ENCODE results near the gene ME3. TPM values are rescaled to one million over a fixed set of nuclear protein-coding genes. Genes with fewer than 3 reads are reported as not detected.

Gene ME3
- total and polyA plus RNA-seq, 2 donors (not counting 1 experiment from before 2014, with no cell fraction given), result 8.8 to 50.7 TPM

GRCh38 chr11:86468169-86468568 is 204.2 kb downstream of the ME3 start:
- Histone ChIP-seq H3K9me3 (ENCODE audit: control insufficient read depth, insufficient read depth, low read depth, low read length) (no peaks in the 10 kb centered on the region), H2AFZ (ENCODE audit: low read length) (no peak overlapping the region), H3K4me1 (ENCODE audit: control insufficient read depth, extremely low read depth, insufficient read depth, low read length) (no peaks in the 10 kb centered on the region), H3K36me3 (ENCODE audit: control insufficient read depth, insufficient read depth, low read length) (no peaks in the 10 kb centered on the region), H3K4me2 (ENCODE audit: extremely low read depth, insufficient read depth, low read length) (no peak overlapping the region), H4K20me1 (ENCODE audit: control insufficient read depth, extremely low read depth, insufficient read depth, low read length) (no peaks in the 10 kb centered on the region), H3K27ac (ENCODE audit: insufficient read depth, low read length) (no peak overlapping the region), H3K4me3 (replicated peaks in 1 of 4; ENCODE audit: control extremely low read depth in 1 of 4, insufficient read depth in 1 of 4, low read depth in 3 of 4, low read length in 4 of 4) (no peak overlapping the region), H3K9ac (ENCODE audit: insufficient read depth, low read length) (no peak overlapping the region), H3K79me2 (ENCODE audit: control insufficient read depth, insufficient read depth, low read length) (no peaks in the 10 kb centered on the region), H3K27me3 (ENCODE audit: control insufficient read depth, insufficient read depth, low read length) (no peaks in the 10 kb centered on the region)
- no peak for TF ChIP-seq CTCF (conservative IDR thresholded peaks at IDR 0.05 in 1 of 2, IDR thresholded peaks at IDR 0.05 in 1 of 2; ENCODE audit: low read depth in 1 of 2, low read length in 2 of 2)
- TF ChIP-seq EZH2 (IDR thresholded peaks at IDR 0.05; ENCODE audit: low read length, missing control alignments), result no peak
- no peak for DNase-seq (ENCODE audit: low read depth in 2 of 2)

- H3K4me3 ChIP-seq (replicated peaks in 1 of 4; ENCODE audit: control extremely low read depth in 1 of 4, insufficient read depth in 1 of 4, low read depth in 3 of 4, low read length in 4 of 4), result no peak overlapping the region
- no peak overlapping the region for H3K9ac ChIP-seq (ENCODE audit: insufficient read depth, low read length)
- peaks cover 1% of the 10 kb centered on the region for H3K36me3 ChIP-seq (ENCODE audit: control insufficient read depth, insufficient read depth, low read length)
- no peak overlapping the region for H2AFZ ChIP-seq (ENCODE audit: low read length)
- H3K27ac ChIP-seq (ENCODE audit: insufficient read depth, low read length), result no peak overlapping the region
- H3K27me3 ChIP-seq (ENCODE audit: control insufficient read depth, insufficient read depth, low read length), result no peaks in the 10 kb centered on the region
- H4K20me1 ChIP-seq (ENCODE audit: control insufficient read depth, extremely low read depth, insufficient read depth, low read length), result no peaks in the 10 kb centered on the region
- DNase-seq (ENCODE audit: low read depth in 2 of 2), result no peak
- H3K79me2 ChIP-seq (ENCODE audit: control insufficient read depth, insufficient read depth, low read length), result no peaks in the 10 kb centered on the region
- no peak for TF ChIP-seq EZH2 (IDR thresholded peaks at IDR 0.05; ENCODE audit: low read length, missing control alignments)
- TF ChIP-seq CTCF (conservative IDR thresholded peaks at IDR 0.05 in 1 of 2, IDR thresholded peaks at IDR 0.05 in 1 of 2; ENCODE audit: low read depth in 1 of 2, low read length in 2 of 2), result no peak
- H3K4me1 ChIP-seq (ENCODE audit: control insufficient read depth, extremely low read depth, insufficient read depth, low read length), result peaks cover 11% of the 10 kb centered on the region
- H3K4me2 ChIP-seq (ENCODE audit: extremely low read depth, insufficient read depth, low read length), result no peak overlapping the region
- H3K9me3 ChIP-seq (ENCODE audit: control insufficient read depth, insufficient read depth, low read depth, low read length), result no peaks in the 10 kb centered on the region
Observed at GRCh38 chr11:86464509-86465221, 207.8 kb downstream of the ME3 start.

- H2AFZ ChIP-seq (ENCODE audit: low read length), result no peak overlapping the region
- H3K4me3 ChIP-seq (replicated peaks in 1 of 4; ENCODE audit: control extremely low read depth in 1 of 4, insufficient read depth in 1 of 4, low read depth in 3 of 4, low read length in 4 of 4), result no peak overlapping the region
- H4K20me1 ChIP-seq (ENCODE audit: control insufficient read depth, extremely low read depth, insufficient read depth, low read length), result no peaks in the 10 kb centered on the region
- no peak overlapping the region for H3K9ac ChIP-seq (ENCODE audit: insufficient read depth, low read length)
- DNase-seq (ENCODE audit: low read depth in 2 of 2), result no peak
- no peak overlapping the region for H3K4me2 ChIP-seq (ENCODE audit: extremely low read depth, insufficient read depth, low read length)
- H3K9me3 ChIP-seq (ENCODE audit: control insufficient read depth, insufficient read depth, low read depth, low read length), result no peaks in the 10 kb centered on the region
- TF ChIP-seq EZH2 (IDR thresholded peaks at IDR 0.05; ENCODE audit: low read length, missing control alignments) (no peak), CTCF (conservative IDR thresholded peaks at IDR 0.05 in 1 of 2, IDR thresholded peaks at IDR 0.05 in 1 of 2; ENCODE audit: low read depth in 1 of 2, low read length in 2 of 2) (no peak)
- H3K79me2 ChIP-seq (ENCODE audit: control insufficient read depth, insufficient read depth, low read length), result no peaks in the 10 kb centered on the region
- H3K27me3 ChIP-seq (ENCODE audit: control insufficient read depth, insufficient read depth, low read length), result no peaks in the 10 kb centered on the region
- H3K27ac ChIP-seq (ENCODE audit: insufficient read depth, low read length), result no peak overlapping the region
- H3K36me3 ChIP-seq (ENCODE audit: control insufficient read depth, insufficient read depth, low read length), result peaks cover 1% of the 10 kb centered on the region
- H3K4me1 ChIP-seq (ENCODE audit: control insufficient read depth, extremely low read depth, insufficient read depth, low read length), result peaks cover 17% of the 10 kb centered on the region
Observed at GRCh38 chr11:86463955-86464354, 208.5 kb downstream of the ME3 start.

Measured in fibroblast of lung (primary cell).